Mucosa of rectum (tissue), 2 donors: ENCODE data around the gene TIPRL.
"Not testable (repeated sequence)": the region's sequence is repeated elsewhere in the genome, so short reads cannot be mapped to it uniquely, and the experiment has no call there.

Experiments used
- H3K27ac ChIP-seq, 2 donors: one replicate each; pipeline ENCODE4 v1.7.0; 2013; ENCODE audit warnings: inconsistent platforms in 2 of 2, low read depth in 2 of 2, low read length in 2 of 2
- H3K27me3 ChIP-seq, 2 donors: one replicate each; pipeline ENCODE4 v1.7.0; 2013; ENCODE audit warnings: low read length in 2 of 2; ENCODE audit not compliant: control insufficient read depth in 2 of 2, insufficient read depth in 2 of 2
- H3K36me3 ChIP-seq, 2 donors: one replicate each; pipeline ENCODE4 v1.7.0; 2013; ENCODE audit warnings: low read length in 2 of 2; ENCODE audit not compliant: control insufficient read depth in 2 of 2, insufficient read depth in 2 of 2
- H3K4me1 ChIP-seq, 2 donors: one replicate each; pipeline ENCODE4 v1.7.0; 2013; ENCODE audit warnings: low read length in 2 of 2, mild to moderate bottlenecking in 1 of 2; ENCODE audit not compliant: control insufficient read depth in 2 of 2, insufficient read depth in 2 of 2
- H3K4me3 ChIP-seq, 2 donors: one replicate each; pipeline ENCODE4 v1.7.0; 2013; ENCODE audit warnings: low read length in 2 of 2
- H3K9ac ChIP-seq, 2 donors: one replicate each; pipeline ENCODE4 v1.7.0; 2013; ENCODE audit warnings: low read length in 2 of 2, low read depth in 1 of 2, mild to moderate bottlenecking in 1 of 2
- H3K9me3 ChIP-seq, 2 donors: one replicate each; pipeline ENCODE4 v1.7.0; 2013; ENCODE audit warnings: low read length in 2 of 2; ENCODE audit not compliant: control insufficient read depth in 2 of 2
- donor health status: healthy.
- donor health status: Normal muscosa, but diverticular disease.

TIPRL gene

GRCh38 chr1:168207673-168208072 is 28.9 kb downstream of the TIPRL start:
- not testable (repeated sequence) for H3K9me3 ChIP-seq, H3K27me3 ChIP-seq, H3K9ac ChIP-seq, H3K4me3 ChIP-seq, H3K4me1 ChIP-seq, H3K27ac ChIP-seq, H3K36me3 ChIP-seq

GRCh38 chr1:168210312-168210711 is 31.6 kb downstream of the TIPRL start:
- no peaks in the 10 kb centered on the region for H3K27me3 ChIP-seq
- peaks cover 0 to 3% of the 10 kb centered on the region in 2 donors for H3K9me3 ChIP-seq
- peak overlapping the region in 1 of 2 donors; percentile 22 for H3K27ac ChIP-seq
- H3K9ac ChIP-seq: no peak overlapping the region
- H3K4me1 ChIP-seq: peaks cover 0 to 2% of the 10 kb centered on the region in 2 donors
- no peak overlapping the region for H3K4me3 ChIP-seq
- H3K36me3 ChIP-seq: no peaks in the 10 kb centered on the region

- no peaks in the 10 kb centered on the region for H3K27me3 ChIP-seq
- H3K4me3 ChIP-seq: no peak overlapping the region
- H3K4me1 ChIP-seq: peaks cover 0 to 2% of the 10 kb centered on the region in 2 donors
- peaks cover 0 to 3% of the 10 kb centered on the region in 2 donors for H3K9me3 ChIP-seq
- no peak overlapping the region for H3K27ac ChIP-seq
- H3K9ac ChIP-seq: no peak overlapping the region
- no peaks in the 10 kb centered on the region for H3K36me3 ChIP-seq
These were observed 34.6 kb downstream of the TIPRL start for GRCh38 chr1:168213349-168213748.

GRCh38 chr1:168216171-168216570 is 37.4 kb downstream of the TIPRL start:
- peaks cover 0 to 3% of the 10 kb centered on the region in 2 donors for H3K9me3 ChIP-seq
- no peak overlapping the region for H3K27ac ChIP-seq
- H3K4me3 ChIP-seq: no peak overlapping the region
- H3K36me3 ChIP-seq: no peaks in the 10 kb centered on the region
- H3K9ac ChIP-seq: no peak overlapping the region
- H3K27me3 ChIP-seq: no peaks in the 10 kb centered on the region
- H3K4me1 ChIP-seq: no peaks in the 10 kb centered on the region

- no peak overlapping the region for H3K27ac ChIP-seq
These were observed 38.9 kb downstream of the TIPRL start for GRCh38 chr1:168217664-168218063.

GRCh38 chr1:168218658-168219057 is 39.9 kb downstream of the TIPRL start:
- H3K27ac ChIP-seq: no peak overlapping the region
- H3K36me3 ChIP-seq: no peaks in the 10 kb centered on the region
- no peak overlapping the region for H3K9ac ChIP-seq
- no peaks in the 10 kb centered on the region for H3K9me3 ChIP-seq
- H3K4me3 ChIP-seq: no peak overlapping the region
- no peaks in the 10 kb centered on the region for H3K27me3 ChIP-seq
- H3K4me1 ChIP-seq: no peaks in the 10 kb centered on the region

More at GRCh38 chr1:168217664-168218063, 38.9 kb downstream of the TIPRL start:
- peaks cover 0 to 3% of the 10 kb centered on the region in 2 donors for H3K9me3 ChIP-seq
- no peak overlapping the region for H3K4me3 ChIP-seq
- H3K36me3 ChIP-seq: no peaks in the 10 kb centered on the region
- H3K4me1 ChIP-seq: no peaks in the 10 kb centered on the region
- H3K9ac ChIP-seq: no peak overlapping the region
- H3K27me3 ChIP-seq: no peaks in the 10 kb centered on the region

GRCh38 chr1:168220470-168220871 is 41.7 kb downstream of the TIPRL start:
- no peak overlapping the region for H3K27ac ChIP-seq
- no peaks in the 10 kb centered on the region for H3K9me3 ChIP-seq
- H3K27me3 ChIP-seq: no peaks in the 10 kb centered on the region
- no peak overlapping the region for H3K4me3 ChIP-seq
- no peaks in the 10 kb centered on the region for H3K36me3 ChIP-seq
- peaks cover 3% of the 10 kb centered on the region in 2 donors for H3K4me1 ChIP-seq
- no peak overlapping the region for H3K9ac ChIP-seq

- Histone ChIP-seq H3K9ac (no peak overlapping the region), H3K27me3 (no peaks in the 10 kb centered on the region), H3K36me3 (no peaks in the 10 kb centered on the region)
These were observed 42.5 kb downstream of the TIPRL start for GRCh38 chr1:168221275-168221674.

GRCh38 chr1:168223261-168223660 is 44.5 kb downstream of the TIPRL start:
- Histone ChIP-seq H3K27ac (no peak overlapping the region), H3K4me3 (no peak overlapping the region), H3K9me3 (no peaks in the 10 kb centered on the region), H3K36me3 (no peaks in the 10 kb centered on the region), H3K9ac (no peak overlapping the region), H3K27me3 (no peaks in the 10 kb centered on the region), H3K4me1 (peaks cover 7 to 13% of the 10 kb centered on the region in 2 donors)

More at GRCh38 chr1:168221275-168221674, 42.5 kb downstream of the TIPRL start:
- no peak overlapping the region for H3K4me3 ChIP-seq
- peaks cover 3 to 4% of the 10 kb centered on the region in 2 donors for H3K4me1 ChIP-seq
- H3K27ac ChIP-seq: no peak overlapping the region
- no peaks in the 10 kb centered on the region for H3K9me3 ChIP-seq

GRCh38 chr1:168223681-168224540 is 45.1 kb downstream of the TIPRL start:
- H3K4me3 ChIP-seq: no peak overlapping the region
- H3K36me3 ChIP-seq: no peaks in the 10 kb centered on the region
- H3K4me1 ChIP-seq: peaks cover 7 to 17% of the 10 kb centered on the region in 2 donors
- no peaks in the 10 kb centered on the region for H3K9me3 ChIP-seq
- H3K27me3 ChIP-seq: no peaks in the 10 kb centered on the region
- no peak overlapping the region for H3K27ac ChIP-seq
- H3K9ac ChIP-seq: no peak overlapping the region
